Cardiac fibroblast (primary cell): ENCODE data around the gene UST.

Source experiments
- DNase-seq, 2 donors: peaks; one replicate each; pipeline versions ENCODE4 v3.0.0 to v3.0.0-alpha.2; 2010; ENCODE audit warnings: low read depth in 2 of 2
- H3K4me3 ChIP-seq, 2 donors: replicated peaks in 1 of 2; 1 replicate in 1 of 2; 2 replicates in 1 of 2; pipeline ENCODE4 v1.5.1; 2011; ENCODE audit warnings: low read depth in 2 of 2, low read length in 2 of 2, mild to moderate bottlenecking in 2 of 2, moderate library complexity in 1 of 2
- CTCF ChIP-seq: IDR thresholded peaks from one replicate; pipeline ENCODE4 v1.5.1; 2011; ENCODE audit warnings: low read depth, mild to moderate bottlenecking, low read length, inconsistent platforms

Gene UST

GRCh38 chr6:148926478-148926877 is 179.6 kb downstream of the UST start:
- H3K4me3 ChIP-seq = no peak overlapping the region
- TF ChIP-seq CTCF = no peak
- peak in 1 of 2 donors; percentile 32 for DNase-seq

GRCh38 chr6:148927586-148927985 is 180.8 kb downstream of the UST start:
- DNase-seq = no peak
- TF ChIP-seq CTCF = no peak
- no peak overlapping the region for H3K4me3 ChIP-seq

GRCh38 chr6:148928811-148929210 is 182.0 kb downstream of the UST start:
- DNase-seq = no peak
- H3K4me3 ChIP-seq = no peak overlapping the region
- no peak for TF ChIP-seq CTCF

GRCh38 chr6:148932208-148932607 is 185.4 kb downstream of the UST start:
- DNase-seq = no peak
- no peak for TF ChIP-seq CTCF
- H3K4me3 ChIP-seq = no peak overlapping the region

GRCh38 chr6:148932731-148933130 is 185.9 kb downstream of the UST start:
- TF ChIP-seq CTCF = no peak
- DNase-seq = peak; percentile 47 to 66
- no peak overlapping the region for H3K4me3 ChIP-seq

GRCh38 chr6:148934539-148934938 is 187.7 kb downstream of the UST start:
- TF ChIP-seq CTCF = no peak
- peak; percentile 52 to 69 for DNase-seq
- H3K4me3 ChIP-seq = no peak overlapping the region

GRCh38 chr6:148934961-148935360 is 188.1 kb downstream of the UST start:
- H3K4me3 ChIP-seq = no peak overlapping the region
- no peak for TF ChIP-seq CTCF
- peak in 1 of 2 donors; percentile 59 for DNase-seq
